GM19455 (cell line): ENCODE results near the gene CEP20.

ENCODE experiments used
- ATAC-seq: cut with Tn5 transposase; IDR thresholded peaks from one replicate; pipeline ENCODE4 v1.9.1; 2021; ENCODE audit not compliant: unreplicated experiment

CEP20 gene

DNA sequence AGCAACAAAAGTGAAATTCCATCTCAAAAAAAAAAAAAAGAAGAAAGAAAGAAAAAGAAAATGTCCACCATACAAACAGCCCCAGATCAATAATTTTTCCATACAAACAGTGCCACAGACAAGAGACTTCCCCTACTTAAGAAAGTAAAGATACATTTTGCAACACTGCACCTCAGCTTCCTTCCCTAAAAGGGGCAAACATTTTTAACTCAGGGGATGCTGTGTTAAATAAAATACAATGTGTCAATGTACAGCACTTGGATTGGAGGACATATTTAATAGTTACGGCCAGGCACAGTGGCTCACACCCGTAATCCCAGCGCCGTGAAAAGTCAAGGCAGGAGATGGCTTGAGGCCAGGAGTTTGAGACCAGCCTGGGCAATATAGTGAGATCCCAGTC is 53.9 kb downstream of the CEP20 start:
- no peak for ATAC-seq

GRCh38 chr16:15833541-15833940 is 54.9 kb downstream of the CEP20 start:
- no peak for ATAC-seq

DNA sequence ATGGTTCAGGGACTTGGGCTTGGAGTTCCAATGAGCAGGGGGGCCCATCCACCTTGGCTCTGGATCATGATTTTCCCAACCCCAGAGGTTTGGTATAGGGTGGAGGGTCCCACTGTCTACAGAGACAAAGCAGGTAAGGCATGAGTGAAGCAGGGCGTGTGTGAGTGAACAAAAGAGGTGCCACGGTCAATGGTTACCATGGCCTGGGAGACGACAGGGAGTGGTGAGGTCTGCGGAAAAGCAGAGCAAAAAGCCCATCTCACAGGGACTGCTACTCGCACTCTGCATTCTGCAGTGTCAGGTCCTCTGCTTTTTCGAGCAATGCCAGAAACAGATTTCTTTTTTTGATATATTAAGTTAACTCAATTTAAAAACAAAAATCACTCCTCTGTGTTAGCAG is 56.2 kb downstream of the CEP20 start:
- ATAC-seq, result no peak

DNA sequence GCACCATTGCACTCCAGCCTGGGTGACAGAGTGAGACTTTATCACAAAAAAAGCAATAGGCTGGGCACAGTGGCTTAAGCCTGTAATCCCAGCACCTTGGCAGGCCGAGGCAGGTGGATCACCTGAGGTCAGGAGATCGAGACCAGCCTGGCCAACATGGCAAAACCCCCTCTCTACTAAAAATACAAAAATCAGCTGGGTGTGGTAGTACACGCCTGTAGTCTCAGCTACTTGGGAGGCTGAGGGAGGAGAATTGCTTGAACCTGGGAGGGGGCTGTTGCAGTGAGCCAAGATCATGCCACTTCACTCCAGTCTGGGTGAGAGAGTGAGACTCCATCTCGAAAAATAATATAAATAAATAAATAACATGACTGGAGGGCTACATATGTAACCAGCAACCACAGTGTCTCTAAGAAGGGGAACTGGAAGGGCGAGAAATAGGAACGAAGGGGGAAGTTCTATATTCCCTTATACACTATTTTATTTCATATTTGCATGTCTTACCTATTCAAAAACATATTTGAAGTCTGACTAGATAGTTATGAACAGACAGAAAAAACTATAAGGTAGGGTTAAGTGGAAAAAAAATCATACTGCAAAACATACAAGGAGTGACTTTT is 57.5 kb downstream of the CEP20 start:
- no peak for ATAC-seq

GRCh38 chr16:15829460-15829859 is 58.9 kb downstream of the CEP20 start:
- no peak for ATAC-seq

DNA sequence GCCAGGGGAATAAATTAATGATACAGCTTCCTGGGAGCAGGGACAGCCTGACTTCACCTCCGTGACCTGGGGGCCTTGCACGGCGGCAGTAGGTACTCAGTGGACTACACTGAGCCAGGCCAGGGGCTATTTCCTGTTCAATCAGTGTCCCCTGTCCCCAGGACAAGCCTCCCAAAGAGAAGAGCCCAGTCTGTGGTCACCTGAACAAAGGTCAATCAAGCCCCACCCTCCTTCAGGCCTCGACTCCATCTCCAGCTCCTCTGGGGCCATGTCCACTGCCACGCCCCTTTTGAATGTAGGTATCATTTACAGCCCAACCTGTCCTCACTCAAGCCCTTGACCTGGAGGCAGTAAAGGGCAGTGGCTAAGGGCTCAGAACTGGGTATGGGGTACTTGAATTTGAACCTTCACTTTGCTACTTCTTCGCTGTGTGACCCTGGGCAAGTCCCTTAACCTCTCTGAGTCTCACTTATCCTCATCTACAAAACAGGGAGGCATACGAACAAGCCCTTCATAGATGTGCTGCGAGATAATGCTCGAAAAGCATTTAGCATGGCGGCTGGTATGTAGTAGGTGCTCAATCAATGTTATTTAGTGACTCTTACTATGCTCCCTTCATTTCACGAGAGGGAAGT is 60.6 kb downstream of the CEP20 start:
- ATAC-seq, result no peak

DNA sequence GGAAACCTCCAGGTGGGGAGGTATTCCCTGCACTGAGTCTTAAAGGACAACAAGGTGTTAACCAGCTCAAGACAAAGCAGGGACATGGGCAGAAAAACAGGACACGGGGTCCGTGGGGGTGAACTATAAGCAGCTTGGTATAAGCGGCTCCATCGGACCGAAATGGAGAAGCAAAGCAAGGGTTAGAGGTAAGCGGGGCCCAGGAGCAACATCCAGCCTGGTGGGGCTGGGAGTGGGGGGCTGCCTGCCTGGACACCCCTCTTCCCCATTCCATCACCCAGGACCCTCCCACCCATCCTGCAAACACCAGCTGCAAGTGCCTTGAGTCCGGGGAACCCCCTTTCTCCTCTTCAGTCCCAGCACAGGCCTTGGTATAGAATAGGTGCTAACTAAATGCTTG is 61.1 kb downstream of the CEP20 start:
- ATAC-seq, result no peak

DNA sequence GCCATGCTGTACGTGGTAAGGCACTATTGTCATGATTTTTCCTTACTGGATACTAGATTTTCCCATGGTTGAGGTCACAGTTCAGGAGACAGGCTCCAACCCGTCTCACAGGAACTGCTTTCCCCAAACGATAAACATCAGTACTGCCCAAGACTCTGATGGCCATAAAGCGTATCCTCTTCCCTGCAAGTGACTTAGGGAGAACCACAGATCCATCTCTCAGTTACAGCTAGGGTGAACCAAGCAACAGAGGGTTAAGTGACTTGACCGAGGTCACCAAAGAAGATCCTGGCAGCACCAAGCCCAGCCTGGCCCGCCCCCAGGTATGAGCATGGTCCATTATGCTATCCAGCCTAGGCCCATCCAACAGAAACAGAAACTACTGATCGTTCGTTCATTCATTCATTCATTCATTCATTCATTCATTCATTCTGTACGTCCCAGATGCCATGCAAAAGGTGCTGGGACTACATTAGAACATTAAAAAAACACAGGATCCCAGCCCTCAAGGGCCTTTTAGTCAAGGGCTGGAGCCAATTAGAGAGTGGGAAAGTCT is 62.6 kb downstream of the CEP20 start:
- no peak for ATAC-seq

DNA sequence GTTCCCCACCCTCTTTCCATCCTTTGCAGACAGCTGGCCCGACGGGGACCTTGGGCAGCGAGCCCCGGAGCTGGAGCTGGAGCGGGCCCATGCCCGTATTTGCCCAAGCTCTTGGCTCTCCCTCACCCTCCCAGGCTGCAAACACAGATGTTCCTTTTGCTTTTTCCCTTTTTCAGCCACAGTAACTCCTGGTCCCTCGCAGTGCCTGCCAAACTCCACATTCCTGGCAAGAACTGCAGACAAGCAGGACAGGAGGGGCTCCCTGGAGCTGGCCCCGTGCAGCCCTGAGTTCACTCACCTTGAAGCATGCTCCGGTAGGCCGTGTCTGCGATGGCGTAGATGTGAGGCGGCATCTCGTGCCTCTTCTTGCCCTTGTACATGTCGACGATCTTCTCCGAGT is 65.4 kb downstream of the CEP20 start:
- no peak for ATAC-seq

- no peak for ATAC-seq
These were observed 67.6 kb downstream of the CEP20 start for GRCh38 chr16:15820837-15821236.

GRCh38 chr16:15819046-15819445 is 69.4 kb downstream of the CEP20 start:
- no peak for ATAC-seq

- ATAC-seq, result no peak
These were observed 71.0 kb downstream of the CEP20 start for GRCh38 chr16:15817446-15817845.

DNA sequence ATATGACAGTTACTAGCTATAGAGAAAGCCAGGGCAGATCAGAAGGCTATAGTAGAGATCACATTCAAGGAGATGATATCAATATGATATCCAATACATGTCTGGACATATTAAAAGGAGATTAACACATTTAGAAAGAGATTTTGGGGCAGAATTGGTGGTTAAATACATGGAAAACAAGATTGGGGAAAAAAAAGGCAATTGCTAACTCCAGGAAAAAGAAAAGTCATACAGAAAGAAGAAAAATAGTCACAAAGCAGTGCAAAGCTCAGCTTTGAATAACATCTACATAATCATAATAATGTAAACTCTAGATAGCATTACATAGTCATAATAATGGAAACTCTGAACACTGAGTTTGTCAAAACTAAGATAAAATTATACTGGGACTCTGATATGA is 72.2 kb downstream of the CEP20 start:
- no peak for ATAC-seq
